Measurements from ENCODE around the gene PCMTD2.

DNA sequence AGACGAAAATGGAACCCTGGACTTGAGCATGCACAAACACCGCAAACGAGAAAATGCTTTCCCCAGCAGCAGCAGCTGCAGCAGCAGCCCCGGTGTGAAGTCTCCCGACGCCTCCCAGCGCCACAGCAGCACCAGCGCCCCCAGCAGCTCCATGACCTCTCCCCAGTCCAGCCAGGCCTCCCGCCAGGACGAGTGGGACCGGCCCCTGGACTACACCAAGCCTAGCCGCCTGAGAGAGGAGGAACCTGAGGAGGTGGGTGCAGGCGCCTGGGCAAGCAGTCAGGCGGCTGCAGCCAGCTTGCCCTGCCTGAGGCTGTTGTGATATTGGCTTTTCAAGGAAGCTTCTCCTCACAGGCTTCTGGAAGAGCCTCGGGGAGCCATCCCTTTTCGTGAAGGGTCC, 35.8 kb upstream of the PCMTD2 start:
- TF ChIP-seq HCFC1 (IDR thresholded peaks at IDR 0.05; ENCODE audit: low read depth, low read length) (no peak), RXRA (CRISPR knock-in tag; IDR thresholded peaks at IDR 0.05) (no peak), ZKSCAN8 (CRISPR knock-in tag; IDR thresholded peaks at IDR 0.05; ENCODE audit: borderline replicate concordance) (no peak)
- TF ChIP-seq, protein P1, sequence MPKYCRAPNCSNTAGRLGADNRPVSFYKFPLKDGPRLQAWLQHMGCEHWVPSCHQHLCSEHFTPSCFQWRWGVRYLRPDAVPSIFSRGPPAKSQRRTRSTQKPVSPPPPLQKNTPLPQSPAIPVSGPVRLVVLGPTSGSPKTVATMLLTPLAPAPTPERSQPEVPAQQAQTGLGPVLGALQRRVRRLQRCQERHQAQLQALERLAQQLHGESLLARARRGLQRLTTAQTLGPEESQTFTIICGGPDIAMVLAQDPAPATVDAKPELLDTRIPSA (CRISPR knock-in tag; IDR thresholded peaks at IDR 0.05; ENCODE audit: borderline replicate concordance): no peak
